Measurements from ENCODE around the gene DPP10.

GRCh38 chr2:115070002-115070401 lies 627.6 kb downstream of the DPP10 start:
- TF ChIP-seq IKZF2 (IDR thresholded peaks at IDR 0.05) (no peak), IRF4 (IDR thresholded peaks at IDR 0.05; ENCODE audit: low read depth, low read length) (no peak), ASH2L (IDR thresholded peaks at IDR 0.05; ENCODE audit: borderline replicate concordance, low read depth) (no peak), CEBPB (IDR thresholded peaks at IDR 0.05; ENCODE audit: borderline replicate concordance in 1 of 2, low read depth in 2 of 2, low read length in 2 of 2) (no peak), POLR2AphosphoS5 (IDR thresholded peaks at IDR 0.05; ENCODE audit: low read length) (no peak), FOXM1 (IDR thresholded peaks at IDR 0.05; ENCODE audit: low read depth, low read length) (no peak)
- TF ChIP-seq, protein P1, sequence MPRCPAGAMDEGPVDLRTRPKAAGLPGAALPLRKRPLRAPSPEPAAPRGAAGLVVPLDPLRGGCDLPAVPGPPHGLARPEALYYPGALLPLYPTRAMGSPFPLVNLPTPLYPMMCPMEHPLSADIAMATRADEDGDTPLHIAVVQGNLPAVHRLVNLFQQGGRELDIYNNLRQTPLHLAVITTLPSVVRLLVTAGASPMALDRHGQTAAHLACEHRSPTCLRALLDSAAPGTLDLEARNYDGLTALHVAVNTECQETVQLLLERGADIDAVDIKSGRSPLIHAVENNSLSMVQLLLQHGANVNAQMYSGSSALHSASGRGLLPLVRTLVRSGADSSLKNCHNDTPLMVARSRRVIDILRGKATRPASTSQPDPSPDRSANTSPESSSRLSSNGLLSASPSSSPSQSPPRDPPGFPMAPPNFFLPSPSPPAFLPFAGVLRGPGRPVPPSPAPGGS (IDR thresholded peaks at IDR 0.05; ENCODE audit: borderline replicate concordance, insufficient read depth, low read depth, low read length, poor library complexity, severe bottlenecking), result no peak
- TF ChIP-seq, protein P2, sequence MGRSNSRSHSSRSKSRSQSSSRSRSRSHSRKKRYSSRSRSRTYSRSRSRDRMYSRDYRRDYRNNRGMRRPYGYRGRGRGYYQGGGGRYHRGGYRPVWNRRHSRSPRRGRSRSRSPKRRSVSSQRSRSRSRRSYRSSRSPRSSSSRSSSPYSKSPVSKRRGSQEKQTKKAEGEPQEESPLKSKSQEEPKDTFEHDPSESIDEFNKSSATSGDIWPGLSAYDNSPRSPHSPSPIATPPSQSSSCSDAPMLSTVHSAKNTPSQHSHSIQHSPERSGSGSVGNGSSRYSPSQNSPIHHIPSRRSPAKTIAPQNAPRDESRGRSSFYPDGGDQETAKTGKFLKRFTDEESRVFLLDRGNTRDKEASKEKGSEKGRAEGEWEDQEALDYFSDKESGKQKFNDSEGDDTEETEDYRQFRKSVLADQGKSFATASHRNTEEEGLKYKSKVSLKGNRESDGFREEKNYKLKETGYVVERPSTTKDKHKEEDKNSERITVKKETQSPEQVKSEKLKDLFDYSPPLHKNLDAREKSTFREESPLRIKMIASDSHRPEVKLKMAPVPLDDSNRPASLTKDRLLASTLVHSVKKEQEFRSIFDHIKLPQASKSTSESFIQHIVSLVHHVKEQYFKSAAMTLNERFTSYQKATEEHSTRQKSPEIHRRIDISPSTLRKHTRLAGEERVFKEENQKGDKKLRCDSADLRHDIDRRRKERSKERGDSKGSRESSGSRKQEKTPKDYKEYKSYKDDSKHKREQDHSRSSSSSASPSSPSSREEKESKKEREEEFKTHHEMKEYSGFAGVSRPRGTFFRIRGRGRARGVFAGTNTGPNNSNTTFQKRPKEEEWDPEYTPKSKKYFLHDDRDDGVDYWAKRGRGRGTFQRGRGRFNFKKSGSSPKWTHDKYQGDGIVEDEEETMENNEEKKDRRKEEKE (IDR thresholded peaks at IDR 0.05), result no peak

Measured in GM12878 (cell line).